GM18951 (cell line): ENCODE results near the gene ISL2.

ENCODE experiments used
- POLR2A ChIP-seq: IDR thresholded peaks from 4 replicates; pipeline ENCODE4 v1.6.1; 2011; ENCODE audit warnings: mild to moderate bottlenecking; ENCODE audit not compliant: insufficient read length, insufficient read depth; ENCODE audit errors: extremely low read depth
- in situ Hi-C: fragments of 300-500 bp; cut with MboI; formaldehyde crosslinking; loops from one replicate; pipeline ENCODE4 v1.12.0; 2022; ENCODE audit warnings: low sequenced_read_pairs, mixed read lengths, inconsistent platforms; ENCODE audit not compliant: unreplicated experiment

Gene ISL2

DNA sequence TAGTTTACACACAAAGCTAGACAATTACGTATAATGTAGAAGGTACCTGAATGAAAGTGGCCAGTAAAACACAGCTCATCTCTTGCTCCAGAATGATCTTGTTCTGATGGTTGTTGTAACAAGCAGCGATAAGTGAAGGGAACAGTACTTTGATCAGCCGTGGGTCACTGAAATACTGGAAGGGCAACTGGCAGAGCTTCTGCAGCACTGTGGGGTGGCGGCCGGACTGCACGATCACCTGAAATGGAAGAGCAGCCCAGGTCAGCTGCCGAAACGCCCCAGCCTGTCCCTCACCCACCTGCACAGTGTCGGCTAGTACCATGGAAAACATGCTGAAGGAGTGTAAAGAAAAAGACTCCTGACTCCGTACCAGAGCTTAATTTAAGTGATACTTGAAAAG is 17.3 kb downstream of the ISL2 start:
- no peak for TF ChIP-seq POLR2A
- in situ Hi-C loops, result no loop called here

- TF ChIP-seq POLR2A, result no peak
- in situ Hi-C loops, result no loop called here
Measured at GRCh38 chr15:76354823-76355440, 18.4 kb downstream of the ISL2 start.

GRCh38 chr15:76358453-76358852 is 21.9 kb downstream of the ISL2 start:
- in situ Hi-C loops, result no loop called here
- TF ChIP-seq POLR2A, result no peak

- no peak for TF ChIP-seq POLR2A
- in situ Hi-C loops, result no loop called here
Measured at GRCh38 chr15:76359152-76359551, 22.6 kb downstream of the ISL2 start.

DNA sequence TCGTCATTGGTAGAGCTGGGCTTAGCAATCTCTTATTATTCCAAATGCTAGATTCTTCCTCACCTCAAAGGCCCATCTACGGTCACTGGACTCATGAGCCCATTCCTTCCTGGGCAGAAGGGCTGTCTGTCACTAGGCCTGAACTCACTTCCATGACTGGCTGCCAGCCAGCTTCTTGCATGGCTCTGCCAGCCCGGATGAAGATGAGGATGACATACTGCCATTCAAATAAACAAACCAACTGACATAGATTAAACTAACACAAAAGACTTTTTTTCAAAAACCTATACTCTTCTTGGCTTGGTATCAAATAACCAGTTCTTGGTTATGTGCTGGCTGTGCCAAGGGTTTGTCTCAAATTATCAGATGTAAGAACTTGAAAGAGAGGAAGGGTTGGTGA is 23.8 kb downstream of the ISL2 start:
- in situ Hi-C loops, result no loop called here
- no peak for TF ChIP-seq POLR2A

- in situ Hi-C loops, result no loop called here
- TF ChIP-seq POLR2A, result no peak
Measured at GRCh38 chr15:76363251-76363650, 26.7 kb downstream of the ISL2 start.

- in situ Hi-C loops, result no loop called here
- no peak for TF ChIP-seq POLR2A
Measured at GRCh38 chr15:76366714-76367113, 30.1 kb downstream of the ISL2 start.

DNA sequence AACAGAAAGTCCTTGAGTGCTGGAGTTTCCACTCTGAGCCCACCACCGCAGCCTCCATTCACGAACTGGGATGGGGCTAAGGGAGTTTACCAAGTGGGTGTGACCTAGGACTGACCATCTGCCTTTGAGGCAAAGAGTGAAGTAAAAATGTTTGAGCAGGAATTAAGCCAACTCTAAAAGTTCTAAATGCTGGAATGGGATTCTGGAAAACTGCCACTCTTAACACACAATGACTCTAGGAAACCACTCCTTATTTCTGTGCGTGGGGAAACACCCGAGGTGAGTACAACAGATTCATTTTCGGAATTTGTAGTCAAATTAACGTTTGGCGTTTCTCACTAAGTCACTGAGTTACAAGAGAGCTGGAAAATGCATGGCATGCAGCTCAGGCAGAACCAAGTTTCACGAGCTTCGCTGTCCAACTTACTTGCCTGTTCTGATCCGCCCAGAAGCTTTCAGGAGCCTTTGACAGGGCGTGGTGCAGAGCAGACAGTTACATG is 31.6 kb downstream of the ISL2 start:
- TF ChIP-seq POLR2A, result no peak
- in situ Hi-C loops, result no loop called here

DNA sequence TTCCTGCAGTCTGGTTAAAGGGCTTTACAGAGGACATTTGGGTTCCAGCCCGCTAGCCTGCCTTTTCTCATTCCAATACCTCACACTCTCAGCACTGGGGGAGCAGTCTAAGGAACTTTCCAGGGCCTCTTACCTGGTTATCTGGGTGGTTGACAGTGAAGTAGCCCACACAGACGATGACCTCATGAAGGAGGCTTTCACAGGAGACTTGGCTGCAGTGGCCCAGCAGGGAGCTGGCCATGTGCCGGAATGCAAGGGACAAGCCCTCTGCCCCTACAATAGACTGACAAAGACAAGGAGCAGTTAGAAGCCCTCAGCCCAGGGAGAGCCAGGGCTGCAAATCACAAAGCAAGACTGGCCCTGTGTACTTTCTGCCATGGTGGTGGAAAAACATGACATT is 39.5 kb downstream of the ISL2 start:
- TF ChIP-seq POLR2A, result no peak
- in situ Hi-C loops, result no loop called here

GRCh38 chr15:76376816-76377215 is 40.2 kb downstream of the ISL2 start:
- in situ Hi-C loops, result no loop called here
- no peak for TF ChIP-seq POLR2A

- no peak for TF ChIP-seq POLR2A
Measured at GRCh38 chr15:76377217-76377616, 40.6 kb downstream of the ISL2 start.

DNA sequence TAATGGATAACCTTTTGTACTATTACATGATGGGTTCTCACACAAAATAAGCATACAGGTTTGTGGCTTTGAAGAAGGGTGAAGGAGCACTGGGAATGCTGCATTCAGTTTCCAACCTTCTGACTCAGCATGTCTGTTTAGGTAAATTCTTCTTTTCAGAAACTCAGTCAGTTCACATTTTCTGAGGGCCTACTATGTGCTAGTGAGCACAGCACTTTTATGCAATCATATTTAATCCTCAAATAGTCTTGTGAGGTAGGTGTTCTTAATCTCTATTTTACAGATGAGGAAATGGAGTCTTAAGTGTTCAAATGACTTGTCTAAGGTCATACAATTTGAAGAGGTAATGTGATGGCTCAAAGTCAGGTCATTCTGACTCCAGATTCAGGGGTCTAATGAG is 41.2 kb downstream of the ISL2 start:
- in situ Hi-C loops, result no loop called here

More at GRCh38 chr15:76377217-76377616, 40.6 kb downstream of the ISL2 start:
- in situ Hi-C loops, result no loop called here

DNA sequence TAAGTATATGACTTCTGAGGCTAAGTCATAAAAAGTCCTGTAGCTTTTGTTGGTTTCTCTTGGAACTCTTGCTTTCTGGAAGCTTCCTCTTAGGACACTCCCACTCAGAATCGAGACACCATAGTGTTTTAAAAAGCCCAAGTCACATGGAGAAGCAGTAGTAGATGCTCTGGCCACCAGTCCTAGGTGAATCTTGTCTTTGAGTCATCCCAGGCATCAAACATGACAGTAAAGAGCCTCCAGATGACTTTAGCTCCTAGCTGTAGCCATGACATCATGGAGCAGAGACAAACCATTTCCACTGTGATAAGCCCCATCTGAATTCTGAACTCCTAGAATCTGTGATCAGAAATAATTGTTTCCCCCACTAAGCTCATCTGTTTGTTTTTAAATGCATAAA is 42.1 kb downstream of the ISL2 start:
- in situ Hi-C loops, result no loop called here
- no peak for TF ChIP-seq POLR2A

More for the DNA sequence above, 41.2 kb downstream of the ISL2 start:
- TF ChIP-seq POLR2A, result no peak

- TF ChIP-seq POLR2A, result no peak
- in situ Hi-C loops, result no loop called here
Measured at GRCh38 chr15:76380249-76380648, 43.7 kb downstream of the ISL2 start.

DNA sequence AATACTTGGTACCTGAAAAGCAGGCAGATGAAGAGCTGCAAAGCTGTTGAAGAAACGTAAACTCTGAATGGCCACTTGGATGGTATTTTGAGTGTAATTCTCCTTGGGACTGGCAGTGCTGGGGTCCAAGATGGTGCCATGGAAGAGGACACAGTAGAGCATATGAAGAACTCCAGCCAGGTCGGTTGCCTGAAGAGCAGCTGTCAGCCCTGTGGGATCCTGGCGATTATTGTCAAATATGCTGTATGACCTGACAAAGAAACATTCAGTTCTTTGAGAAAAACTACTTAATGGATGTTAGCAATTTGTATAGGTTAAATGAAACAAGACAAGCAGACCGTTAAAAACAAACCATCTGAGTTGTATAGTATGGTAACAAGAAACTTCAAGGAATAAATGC is 44.8 kb downstream of the ISL2 start:
- in situ Hi-C loops, result no loop called here
- no peak for TF ChIP-seq POLR2A

- no peak for TF ChIP-seq POLR2A
- in situ Hi-C loops, result no loop called here
Measured at GRCh38 chr15:76382987-76383728, 46.6 kb downstream of the ISL2 start.
